ENCODE data around the gene IFITM10.

DNA sequence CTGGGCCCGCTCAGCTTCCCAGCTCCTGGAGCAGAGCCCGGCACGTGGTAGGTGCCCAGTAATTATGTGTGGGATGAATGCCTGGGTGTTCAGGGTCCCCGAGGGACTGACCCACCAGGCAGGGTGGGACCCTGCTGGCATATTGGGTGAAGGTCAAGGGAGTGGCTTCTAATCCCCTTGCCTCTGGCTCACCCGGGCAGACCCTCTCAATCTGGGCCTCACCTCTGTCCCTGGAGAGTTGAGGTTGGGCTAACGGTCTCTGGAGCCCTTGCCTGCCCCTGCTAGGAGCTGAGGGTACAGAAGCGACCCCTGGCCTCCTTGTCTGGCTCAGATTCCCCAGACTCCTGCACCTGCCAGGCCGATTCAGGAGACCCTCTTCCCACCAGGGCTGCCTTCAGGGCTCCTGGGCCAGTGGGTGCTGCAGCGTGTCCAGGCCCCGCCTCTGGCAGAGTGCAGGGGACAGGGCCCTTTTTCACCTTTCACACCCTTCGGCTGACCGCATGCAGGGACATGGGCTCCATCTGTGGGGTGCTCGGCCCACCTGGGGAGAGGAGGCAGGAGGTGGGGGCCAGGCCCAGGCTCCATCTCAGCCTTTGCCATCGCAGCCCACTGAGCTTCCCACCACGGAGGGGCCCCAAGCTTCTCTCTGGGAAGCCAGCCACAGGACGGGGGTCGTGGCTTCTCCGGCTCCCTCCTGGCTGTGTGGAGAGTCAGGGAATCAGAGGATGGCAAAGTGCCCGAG, 17.2 kb upstream of the IFITM10 start:
- TF ChIP-seq, protein P1, sequence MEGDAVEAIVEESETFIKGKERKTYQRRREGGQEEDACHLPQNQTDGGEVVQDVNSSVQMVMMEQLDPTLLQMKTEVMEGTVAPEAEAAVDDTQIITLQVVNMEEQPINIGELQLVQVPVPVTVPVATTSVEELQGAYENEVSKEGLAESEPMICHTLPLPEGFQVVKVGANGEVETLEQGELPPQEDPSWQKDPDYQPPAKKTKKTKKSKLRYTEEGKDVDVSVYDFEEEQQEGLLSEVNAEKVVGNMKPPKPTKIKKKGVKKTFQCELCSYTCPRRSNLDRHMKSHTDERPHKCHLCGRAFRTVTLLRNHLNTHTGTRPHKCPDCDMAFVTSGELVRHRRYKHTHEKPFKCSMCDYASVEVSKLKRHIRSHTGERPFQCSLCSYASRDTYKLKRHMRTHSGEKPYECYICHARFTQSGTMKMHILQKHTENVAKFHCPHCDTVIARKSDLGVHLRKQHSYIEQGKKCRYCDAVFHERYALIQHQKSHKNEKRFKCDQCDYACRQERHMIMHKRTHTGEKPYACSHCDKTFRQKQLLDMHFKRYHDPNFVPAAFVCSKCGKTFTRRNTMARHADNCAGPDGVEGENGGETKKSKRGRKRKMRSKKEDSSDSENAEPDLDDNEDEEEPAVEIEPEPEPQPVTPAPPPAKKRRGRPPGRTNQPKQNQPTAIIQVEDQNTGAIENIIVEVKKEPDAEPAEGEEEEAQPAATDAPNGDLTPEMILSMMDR (conservative IDR thresholded peaks at IDR 0.05) = no peak
- no peak for TF ChIP-seq ZFX (IDR thresholded peaks at IDR 0.05)
